Osteocyte (in vitro differentiated cells): ENCODE data around the gene ATP8A2. TPM values are rescaled to one million over a fixed set of nuclear protein-coding genes. Genes with fewer than 3 reads are reported as not detected.
"Not testable (repeated sequence)": the region's sequence is repeated elsewhere in the genome, so short reads cannot be mapped to it uniquely, and the experiment has no call there.

Experiments
- DNase-seq: peaks from one replicate; pipeline ENCODE4 v3.0.0; 2021; ENCODE audit warnings: mixed read lengths; ENCODE audit not compliant: unreplicated experiment; ENCODE audit errors: extremely low spot score
- H3K27ac Mint-ChIP-seq: one replicate; pipeline ENCODE4 v1.8.0; 2021; ENCODE audit warnings: mild to moderate bottlenecking, mixed read lengths; ENCODE audit not compliant: unreplicated experiment
- H3K27me3 Mint-ChIP-seq: one replicate; pipeline ENCODE4 v1.8.0; 2021; ENCODE audit warnings: mixed read lengths; ENCODE audit not compliant: unreplicated experiment
- H3K36me3 Mint-ChIP-seq: one replicate; pipeline ENCODE4 v1.8.0; 2021; ENCODE audit warnings: mixed read lengths; ENCODE audit not compliant: unreplicated experiment
- H3K4me1 Mint-ChIP-seq: one replicate; pipeline ENCODE4 v1.8.0; 2021; ENCODE audit warnings: mixed read lengths; ENCODE audit not compliant: unreplicated experiment
- H3K4me3 Mint-ChIP-seq: one replicate; pipeline ENCODE4 v1.8.0; 2021; ENCODE audit warnings: mild to moderate bottlenecking, moderate library complexity, mixed read lengths; ENCODE audit not compliant: unreplicated experiment
- H3K9me3 Mint-ChIP-seq: one replicate; pipeline ENCODE4 v1.8.0; 2021; ENCODE audit warnings: mixed read lengths; ENCODE audit not compliant: unreplicated experiment
- total RNA-seq: library from RNA; stranded (reverse); gene quantifications from 2 replicates; pipeline ENCODE4 v1.2.1, GENCODE V29; 2021
- TF ChIP-seq, protein P1 (sequence below): fragments of 200-600 bp; sonication (generic); IDR thresholded peaks from 2 replicates; pipeline ENCODE4 v1.5.0; 2021; ENCODE audit warnings: antibody characterized with exemption, mild to moderate bottlenecking, moderate library complexity

The ATP8A2 gene
- total RNA-seq, 1 donor from 2014 or later: 1.1 TPM

DNA sequence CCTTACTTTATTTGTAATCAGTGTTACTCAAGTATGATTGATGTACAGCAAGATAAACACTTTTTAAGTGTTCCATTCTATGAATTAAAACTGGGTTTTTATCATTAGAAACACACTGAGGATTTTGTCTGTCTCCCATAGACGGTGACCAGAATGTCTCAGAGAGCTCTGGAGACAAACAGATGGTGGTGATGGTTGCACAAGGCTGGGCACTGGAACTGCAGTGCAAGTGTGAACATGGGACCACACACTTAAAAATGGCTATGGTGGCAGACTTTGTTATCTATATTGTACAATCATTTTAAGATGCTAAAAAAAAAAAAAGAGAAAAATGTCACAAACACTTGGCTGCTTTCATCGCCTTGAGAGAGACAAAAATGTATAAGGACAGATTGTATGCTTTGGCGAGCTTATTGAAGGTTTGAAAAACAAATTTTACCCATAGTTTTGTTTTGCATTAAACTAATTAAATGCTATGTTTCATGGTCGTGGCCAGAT is 407.1 kb downstream of the ATP8A2 start:
- H3K4me1 Mint-ChIP-seq: peaks cover 9% of the 10 kb centered on the region
- TF ChIP-seq, protein P1, sequence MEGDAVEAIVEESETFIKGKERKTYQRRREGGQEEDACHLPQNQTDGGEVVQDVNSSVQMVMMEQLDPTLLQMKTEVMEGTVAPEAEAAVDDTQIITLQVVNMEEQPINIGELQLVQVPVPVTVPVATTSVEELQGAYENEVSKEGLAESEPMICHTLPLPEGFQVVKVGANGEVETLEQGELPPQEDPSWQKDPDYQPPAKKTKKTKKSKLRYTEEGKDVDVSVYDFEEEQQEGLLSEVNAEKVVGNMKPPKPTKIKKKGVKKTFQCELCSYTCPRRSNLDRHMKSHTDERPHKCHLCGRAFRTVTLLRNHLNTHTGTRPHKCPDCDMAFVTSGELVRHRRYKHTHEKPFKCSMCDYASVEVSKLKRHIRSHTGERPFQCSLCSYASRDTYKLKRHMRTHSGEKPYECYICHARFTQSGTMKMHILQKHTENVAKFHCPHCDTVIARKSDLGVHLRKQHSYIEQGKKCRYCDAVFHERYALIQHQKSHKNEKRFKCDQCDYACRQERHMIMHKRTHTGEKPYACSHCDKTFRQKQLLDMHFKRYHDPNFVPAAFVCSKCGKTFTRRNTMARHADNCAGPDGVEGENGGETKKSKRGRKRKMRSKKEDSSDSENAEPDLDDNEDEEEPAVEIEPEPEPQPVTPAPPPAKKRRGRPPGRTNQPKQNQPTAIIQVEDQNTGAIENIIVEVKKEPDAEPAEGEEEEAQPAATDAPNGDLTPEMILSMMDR: no peak
- no peak overlapping the region for H3K27ac Mint-ChIP-seq
- no peak overlapping the region for H3K4me3 Mint-ChIP-seq
- H3K9me3 Mint-ChIP-seq: no peaks in the 10 kb centered on the region
- no peak for DNase-seq
- no peaks in the 10 kb centered on the region for H3K27me3 Mint-ChIP-seq
- no peaks in the 10 kb centered on the region for H3K36me3 Mint-ChIP-seq

- Mint-ChIP-seq H3K36me3 (no peaks in the 10 kb centered on the region), H3K4me3 (no peak overlapping the region), H3K27me3 (no peaks in the 10 kb centered on the region), H3K4me1 (peaks cover 9% of the 10 kb centered on the region), H3K27ac (no peak overlapping the region), H3K9me3 (no peaks in the 10 kb centered on the region)
- DNase-seq: no peak
- TF ChIP-seq, protein P1: no peak
Measured at GRCh38 chr13:25783076-25783475, 411.3 kb downstream of the ATP8A2 start.

- Mint-ChIP-seq H3K27ac (no peak overlapping the region), H3K9me3 (no peaks in the 10 kb centered on the region), H3K4me3 (no peak overlapping the region), H3K36me3 (no peaks in the 10 kb centered on the region), H3K27me3 (no peaks in the 10 kb centered on the region), H3K4me1 (peaks cover 9% of the 10 kb centered on the region)
- DNase-seq: no peak
- TF ChIP-seq, protein P1: no peak
Measured at GRCh38 chr13:25783601-25784024, 411.8 kb downstream of the ATP8A2 start.

- TF ChIP-seq, protein P1: no peak
- no peak for DNase-seq
- no peaks in the 10 kb centered on the region for H3K36me3 Mint-ChIP-seq
- H3K4me1 Mint-ChIP-seq: peaks cover 9% of the 10 kb centered on the region
- no peak overlapping the region for H3K27ac Mint-ChIP-seq
- H3K4me3 Mint-ChIP-seq: no peak overlapping the region
- H3K9me3 Mint-ChIP-seq: peaks cover 1% of the 10 kb centered on the region
- H3K27me3 Mint-ChIP-seq: no peaks in the 10 kb centered on the region
Measured at GRCh38 chr13:25784119-25784518, 412.3 kb downstream of the ATP8A2 start.

DNA sequence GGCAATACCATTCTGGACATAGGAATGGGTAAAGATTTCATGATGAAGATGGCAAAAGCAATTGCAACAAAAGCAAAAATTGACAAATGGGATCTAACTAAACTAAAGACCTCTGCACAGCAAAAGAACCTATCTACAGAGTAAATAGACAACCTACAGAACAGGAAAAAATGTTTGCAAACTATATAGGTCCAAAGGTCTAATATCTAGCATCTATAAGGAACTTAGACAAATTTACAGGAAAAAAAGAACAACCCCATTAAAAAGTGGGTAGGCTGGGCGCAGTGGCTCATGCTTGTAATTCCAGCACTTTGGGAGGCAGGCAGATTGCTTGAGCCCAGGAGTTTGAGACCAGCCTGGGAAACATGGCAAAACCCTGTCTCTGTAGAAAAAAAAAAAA is 418.4 kb downstream of the ATP8A2 start:
- not testable (repeated sequence) for H3K9me3 Mint-ChIP-seq, H3K27ac Mint-ChIP-seq, DNase-seq, H3K4me3 Mint-ChIP-seq, H3K4me1 Mint-ChIP-seq, H3K36me3 Mint-ChIP-seq, H3K27me3 Mint-ChIP-seq

DNA sequence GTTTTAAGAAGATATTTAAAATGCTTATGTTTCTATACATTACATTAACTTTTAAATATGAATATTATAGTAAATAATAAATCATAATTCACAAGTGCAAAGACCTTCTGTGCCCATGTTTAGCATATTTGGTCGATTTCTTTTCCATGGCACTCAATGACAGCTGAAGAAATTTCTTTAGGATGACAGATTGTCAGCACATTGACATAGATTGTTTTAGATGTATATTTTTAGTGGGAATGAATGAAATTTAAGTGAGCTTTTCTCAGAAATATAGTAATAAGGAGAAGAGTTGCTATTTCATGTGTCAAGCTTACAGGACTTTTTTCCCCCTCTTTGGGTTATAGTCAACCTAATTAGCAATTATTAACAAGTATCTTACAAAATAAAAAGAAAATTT is 423.5 kb downstream of the ATP8A2 start:
- TF ChIP-seq, protein P1: no peak
- no peaks in the 10 kb centered on the region for H3K36me3 Mint-ChIP-seq

More for the DNA sequence above, 423.5 kb downstream of the ATP8A2 start:
- Mint-ChIP-seq H3K27ac (no peak overlapping the region), H3K4me1 (no peaks in the 10 kb centered on the region), H3K4me3 (no peak overlapping the region), H3K9me3 (no peaks in the 10 kb centered on the region), H3K27me3 (no peaks in the 10 kb centered on the region)
- no peak for DNase-seq
